Measurements from ENCODE around the gene RAD51B.

GRCh38 chr14:67911562-67911961, 92.0 kb downstream of the RAD51B start:
- TF ChIP-seq CTCF (IDR thresholded peaks at IDR 0.05) (no peak), POLR2A (IDR thresholded peaks at IDR 0.05) (no peak), POLR2AphosphoS5 (IDR thresholded peaks at IDR 0.05) (no peak), EP300 (IDR thresholded peaks at IDR 0.05) (no peak)

Data from upper lobe of left lung (tissue), 4 donors.